ENCODE measurements around the gene UBE2Z. TPM values are rescaled to one million over a fixed set of nuclear protein-coding genes. Genes with fewer than 3 reads are reported as not detected.

The UBE2Z gene
- total RNA-seq: 66.1 and 68.1 TPM in 2 replicates

GRCh38 chr17:48908047-48908843, at the start of gene UBE2Z:
Gene UBE2Z (plus strand): TSS chr17:48908407. CDS start chr17:48908504, 97 bp downstream.

DNA sequence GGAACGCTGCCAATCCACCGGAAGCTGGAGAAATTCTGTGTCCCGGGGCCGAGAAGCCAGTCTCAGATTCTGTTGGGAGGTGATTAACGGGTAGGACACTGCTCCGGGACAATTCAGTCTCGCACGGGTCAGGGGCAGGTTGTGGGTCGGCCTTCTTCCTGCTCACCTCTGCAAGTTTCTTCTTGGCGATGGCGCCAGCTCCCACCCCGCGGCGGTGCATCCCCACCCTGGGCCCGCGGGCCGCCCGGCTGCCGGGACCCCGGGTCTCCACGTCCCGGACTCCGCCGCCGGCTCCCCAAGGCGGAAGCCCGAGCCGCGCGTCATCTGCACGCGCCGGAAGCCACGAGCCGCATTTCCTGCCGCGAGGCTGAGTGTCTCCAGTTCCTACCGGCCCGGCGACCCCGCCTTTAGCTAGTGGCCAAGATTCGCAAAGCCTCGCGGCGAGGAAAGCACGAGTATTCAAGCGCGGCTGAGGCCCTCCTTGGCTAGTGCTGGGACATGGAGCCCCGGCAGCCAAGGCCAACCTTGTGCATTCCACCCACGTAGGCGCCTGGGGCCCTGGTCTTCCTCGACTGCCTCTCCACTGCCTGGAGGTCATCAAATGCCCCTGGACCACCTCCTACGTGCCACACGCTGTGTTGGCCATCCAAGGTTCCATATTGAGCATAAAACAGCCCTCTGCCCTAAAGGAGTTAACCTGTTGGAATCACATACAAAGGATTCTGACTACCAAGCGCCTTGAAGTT, 36.5 kb downstream of the UBE2Z start, which contains the start of gene SNF8:
TSS of gene SNF8 (minus strand) at position 328 of the 746 bp plus-strand sequence. CDS start at position 220, 108 bp downstream.

Other genes starting within 250 kb of the UBE2Z start
- not detected in 2 replicates for gene PRAC1, start 185.9 kb upstream of the UBE2Z start, total RNA-seq
- gene PRAC2, start 185.2 kb upstream of the UBE2Z start, total RNA-seq: not detected in 2 replicates
- not detected in 2 replicates for gene HOXB13, start 179.7 kb upstream of the UBE2Z start, total RNA-seq
- 0.06 TPM in 1 of 2 replicates, not detected in the other for gene TTLL6, start 91.2 kb upstream of the UBE2Z start, total RNA-seq
- gene CALCOCO2, start 77.4 kb upstream of the UBE2Z start, total RNA-seq: 36.5 and 59.5 TPM in 2 replicates
- 43.4 and 78.1 TPM in 2 replicates for gene ATP5MC1, start 15.6 kb upstream of the UBE2Z start, total RNA-seq
- gene SNF8, start 36.4 kb downstream of the UBE2Z start, total RNA-seq: 126 and 153 TPM in 2 replicates
- not detected in 2 replicates for gene GIP, start 60.2 kb downstream of the UBE2Z start, total RNA-seq
- 0.26 and 0.62 TPM in 2 replicates for gene IGF2BP1, start 89.0 kb downstream of the UBE2Z start, total RNA-seq
- gene B4GALNT2, start 224.4 kb downstream of the UBE2Z start, total RNA-seq: 0.06 and 1.5 TPM in 2 replicates